NCI-H2029 treated with DMSO at 0.1 percent for 48 hours (cell line): ENCODE data around the gene NXT1.

ENCODE experiments used
- DNase-seq: peaks from one replicate; lab custom pipeline; 2025; lab: John Stamatoyannopoulos, UW

The NXT1 gene

DNA sequence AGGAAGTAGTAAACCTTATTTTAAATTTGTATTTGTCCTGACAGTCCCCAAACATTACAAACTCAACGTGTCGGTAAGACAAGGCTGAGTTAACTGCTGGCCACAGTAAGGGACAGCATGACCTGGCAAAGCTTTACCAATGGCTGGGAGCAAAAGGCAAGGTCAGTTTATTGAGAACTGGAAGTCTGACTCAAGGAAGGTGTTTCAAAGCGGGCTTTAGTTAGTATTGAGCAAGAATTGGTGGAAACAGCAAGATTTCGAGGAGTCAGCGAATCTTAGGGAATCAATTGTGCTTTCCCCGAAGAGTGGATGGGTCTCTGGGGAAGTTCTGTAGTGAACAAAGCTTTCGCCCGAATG, 10.5 kb downstream of the NXT1 start:
- DNase-seq, result peak; percentile 8

DNA sequence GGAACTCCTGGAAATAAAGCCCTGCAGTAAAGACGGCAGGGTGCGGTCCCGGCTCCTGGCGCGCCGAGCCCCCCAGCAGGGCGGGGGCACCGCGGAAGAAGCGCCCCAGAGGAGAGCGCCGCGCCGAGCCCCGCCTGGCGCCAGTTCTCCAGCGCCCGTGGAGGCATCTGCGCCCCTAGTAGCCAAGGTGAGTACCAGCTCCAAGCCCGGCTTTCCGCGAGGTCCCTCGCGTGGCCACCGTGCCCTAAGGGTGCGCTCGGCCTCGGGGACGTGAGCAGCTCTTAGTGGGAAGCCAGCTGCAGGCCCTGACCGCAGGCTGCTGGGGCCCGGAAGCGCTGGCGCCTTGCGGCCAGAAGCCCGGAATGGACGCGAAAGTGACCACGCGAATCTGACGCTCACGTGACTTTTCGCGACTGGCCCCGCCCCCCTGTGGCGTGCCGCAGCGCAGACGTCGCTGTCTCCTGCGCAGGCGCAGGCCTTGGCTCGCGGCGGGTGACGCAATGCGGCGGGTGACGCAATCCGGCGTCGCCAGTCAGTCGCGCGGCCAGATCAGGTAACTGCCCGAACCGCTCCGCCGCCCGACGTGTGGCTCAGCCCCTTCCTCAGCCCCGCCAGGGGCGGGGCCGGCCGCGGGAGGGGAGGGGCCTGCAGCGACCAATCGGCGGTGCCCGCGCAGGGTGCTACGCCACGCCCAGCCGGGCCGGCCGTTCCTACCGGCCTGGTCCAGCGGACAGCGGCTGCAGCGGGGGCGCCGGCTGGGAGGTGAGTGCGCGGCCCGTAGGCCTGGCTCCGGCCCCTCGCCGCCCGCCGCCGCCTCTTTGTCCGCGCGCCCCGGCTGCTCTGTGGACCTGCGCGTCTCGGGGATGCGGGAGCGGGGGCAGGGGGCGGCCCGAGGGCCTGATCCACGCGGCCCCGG, 11.1 kb downstream of the NXT1 start, which contains the start of gene GZF1:
Gene GZF1, plus strand, starts transcription at position 707 of the 916 bp plus-strand sequence. CDS start 2,202 bp downstream, outside the sequence.
- peak; percentile 89 for DNase-seq

DNA sequence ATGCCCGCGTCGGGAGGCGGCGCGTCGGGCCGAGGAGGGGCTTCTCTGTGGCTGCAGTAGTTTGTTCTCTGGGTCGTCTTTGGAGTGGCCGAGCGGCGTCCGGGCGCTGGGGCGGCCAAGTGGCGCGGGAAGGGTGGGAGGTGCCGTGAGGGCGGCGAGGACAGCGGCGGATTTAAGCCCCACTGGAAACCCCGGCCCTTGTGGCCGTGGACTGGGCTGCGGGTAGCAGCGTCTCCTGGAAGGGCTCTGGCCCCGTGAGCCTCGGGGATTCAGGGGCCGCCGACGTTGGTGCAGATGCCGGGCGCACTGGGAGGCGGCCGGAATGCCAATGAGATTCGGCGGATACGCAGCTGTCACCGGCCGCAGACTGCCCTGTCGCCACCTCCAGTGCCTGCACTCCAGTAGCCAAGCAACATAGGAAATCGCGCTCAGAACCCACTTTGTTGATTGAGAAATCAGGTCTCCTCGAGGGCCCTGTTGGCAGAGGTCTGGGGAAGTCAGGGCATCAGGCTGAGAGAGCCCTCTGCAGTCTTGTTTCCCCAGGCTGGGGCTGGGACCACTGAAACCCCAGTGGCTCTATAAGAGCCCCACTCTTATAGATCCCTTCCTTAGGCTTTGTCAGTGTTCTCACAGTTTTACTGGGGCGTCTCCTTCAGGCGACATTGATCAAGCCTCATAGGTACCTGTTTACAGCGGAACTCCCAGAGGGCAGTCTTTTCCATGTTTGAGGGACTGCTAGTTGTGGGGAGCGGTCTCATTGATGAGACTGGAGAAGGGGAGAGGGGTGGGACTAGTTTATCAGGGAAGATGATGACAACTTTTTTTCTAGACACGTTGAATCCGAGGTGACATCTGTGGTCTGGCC, 12.0 kb downstream of the NXT1 start:
- no peak for DNase-seq

DNA sequence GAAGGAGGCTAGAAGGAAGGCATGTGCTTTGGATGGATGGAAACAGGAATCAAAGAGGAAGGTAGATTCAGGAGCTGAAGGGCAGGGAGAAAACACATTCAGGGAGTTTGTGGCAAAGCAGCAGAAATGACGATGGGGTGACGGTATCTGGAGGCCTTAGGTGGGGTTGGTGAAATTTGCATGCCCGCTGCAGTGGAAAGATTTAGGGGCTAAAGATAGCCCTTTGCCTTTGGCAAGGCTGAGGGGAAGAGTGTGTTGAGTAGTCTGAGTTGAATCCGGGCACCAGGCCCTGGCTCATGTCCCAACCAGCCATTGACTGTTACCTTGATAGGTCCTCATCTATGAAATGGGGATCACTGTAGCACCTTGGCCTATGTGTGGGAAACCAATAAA, 12.7 kb downstream of the NXT1 start:
- no peak for DNase-seq

DNA sequence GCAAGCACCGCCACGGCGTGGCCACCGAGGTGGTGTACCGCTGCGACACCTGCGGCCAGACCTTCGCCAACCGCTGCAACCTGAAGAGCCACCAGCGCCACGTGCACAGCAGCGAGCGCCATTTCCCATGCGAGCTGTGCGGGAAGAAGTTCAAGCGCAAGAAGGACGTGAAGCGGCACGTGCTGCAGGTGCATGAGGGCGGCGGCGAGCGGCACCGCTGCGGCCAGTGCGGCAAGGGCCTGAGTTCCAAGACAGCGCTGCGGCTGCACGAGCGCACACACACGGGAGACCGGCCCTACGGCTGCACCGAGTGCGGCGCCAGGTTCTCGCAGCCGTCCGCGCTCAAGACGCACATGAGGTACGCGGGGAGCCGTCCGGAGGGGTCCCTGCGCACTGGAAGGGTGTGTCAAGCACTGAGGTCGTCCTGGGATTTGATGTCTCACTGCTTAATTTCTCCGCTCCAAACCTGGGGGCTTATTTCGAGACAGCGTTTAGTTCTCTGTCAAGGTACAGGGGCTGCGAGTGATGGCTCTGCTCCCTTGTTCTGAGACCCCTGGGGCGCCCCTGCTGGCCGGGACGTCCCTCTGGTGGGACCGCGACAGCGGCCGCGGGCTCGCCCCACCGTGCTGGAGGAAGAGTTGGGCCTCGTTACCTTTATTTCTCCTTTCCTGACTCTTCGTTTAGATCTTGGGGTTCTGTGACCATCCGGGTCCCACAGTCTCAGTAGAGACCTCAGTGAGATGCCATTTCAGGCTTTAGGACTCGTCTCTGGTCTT, 15.0 kb downstream of the NXT1 start:
- no peak for DNase-seq

DNA sequence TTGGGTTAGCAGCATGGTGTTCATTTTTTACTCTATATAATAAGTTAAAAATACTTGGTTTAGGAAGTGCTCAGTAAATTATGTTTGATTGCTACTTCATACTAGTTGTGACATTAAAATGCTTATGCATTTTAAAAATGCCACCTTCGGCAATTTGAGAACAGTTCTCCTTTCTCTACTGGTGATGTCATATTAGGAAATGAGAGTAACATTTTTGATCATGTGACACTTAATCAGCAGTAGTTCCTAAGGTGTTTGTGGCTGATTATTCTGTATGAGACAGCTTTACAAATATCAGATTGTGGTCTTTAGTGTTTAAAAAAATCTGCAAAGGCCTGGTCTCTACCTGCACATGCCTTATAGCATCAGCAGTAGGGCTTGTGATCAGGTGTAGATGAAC, 15.8 kb downstream of the NXT1 start:
- no peak for DNase-seq

GRCh38 chr20:23367770-23368169, 17.2 kb downstream of the NXT1 start:
- DNase-seq, result no peak

DNA sequence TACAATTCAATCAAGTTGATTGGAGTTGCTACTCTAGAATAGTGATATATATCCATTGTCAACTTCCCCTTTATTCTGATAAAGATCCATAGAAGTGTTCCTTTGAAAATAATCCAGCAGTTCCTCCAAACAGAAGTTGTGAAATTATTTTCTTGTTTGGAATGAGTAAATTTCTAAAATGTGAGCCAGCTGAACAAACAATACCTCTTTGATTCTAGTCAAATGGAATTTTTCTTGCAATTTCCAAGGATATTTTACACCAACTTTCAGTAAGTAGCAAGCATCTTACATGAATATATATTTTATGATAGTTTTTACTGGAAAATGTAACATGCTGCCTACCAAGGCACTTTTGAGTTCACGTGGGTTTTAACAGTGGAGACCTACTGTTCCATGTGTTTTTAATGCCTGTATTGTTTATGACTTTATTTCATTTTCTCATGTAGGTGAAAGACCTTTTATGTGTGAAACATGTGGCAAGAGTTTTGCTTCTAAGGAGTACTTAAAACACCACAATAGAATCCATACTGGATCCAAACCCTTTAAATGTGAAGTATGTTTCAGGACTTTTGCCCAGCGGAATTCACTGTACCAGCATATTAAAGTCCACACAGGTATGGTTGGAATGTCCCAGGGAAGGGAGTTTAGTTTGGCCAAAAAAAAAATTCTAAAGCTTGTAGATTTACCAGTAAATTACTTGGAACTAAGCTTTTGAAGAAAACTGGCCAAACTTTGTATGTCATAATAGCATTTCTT, 17.9 kb downstream of the NXT1 start:
- DNase-seq, result no peak

GRCh38 chr20:23369072-23369823, 18.7 kb downstream of the NXT1 start:
- DNase-seq, result no peak

DNA sequence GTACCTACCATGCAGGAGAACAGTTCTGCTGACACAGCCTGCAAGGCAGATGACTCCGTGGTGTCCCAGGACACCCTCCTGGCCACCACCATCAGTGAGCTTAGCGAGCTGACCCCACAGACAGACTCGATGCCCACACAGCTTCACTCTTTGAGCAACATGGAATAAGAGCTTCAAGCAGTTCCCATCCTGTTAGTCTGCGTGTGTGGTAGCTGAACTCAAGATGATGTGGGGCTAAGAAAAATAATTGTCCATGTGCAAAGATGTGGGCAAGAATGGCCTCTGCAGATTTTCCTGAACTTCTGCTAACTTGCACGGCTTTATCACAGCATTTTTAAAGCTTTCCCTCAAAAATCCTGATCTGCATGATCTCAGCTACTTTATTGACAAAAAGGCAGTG, 19.7 kb downstream of the NXT1 start:
- no peak for DNase-seq

GRCh38 chr20:23370873-23371272, 20.3 kb downstream of the NXT1 start:
- DNase-seq, result no peak

DNA sequence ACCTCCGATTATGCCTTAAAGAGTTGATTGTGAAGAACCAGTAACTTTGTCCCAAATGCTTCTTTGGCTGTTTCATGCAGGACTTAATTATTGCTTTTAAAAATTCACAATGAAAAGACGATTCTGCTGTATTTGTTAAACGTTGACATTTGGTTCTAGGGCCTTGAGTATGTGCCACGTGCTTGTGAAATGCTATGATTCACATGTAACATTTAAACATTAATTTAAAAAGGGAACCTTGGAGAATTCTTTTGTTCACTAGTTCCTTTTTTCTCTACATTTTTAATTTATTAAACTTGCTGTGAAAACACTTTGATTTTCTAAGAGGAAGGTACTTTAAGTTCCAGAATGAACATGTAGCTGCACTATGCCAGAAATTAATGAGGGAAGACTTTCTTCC, 20.9 kb downstream of the NXT1 start:
- no peak for DNase-seq

GRCh38 chr20:23374441-23374840, 23.9 kb downstream of the NXT1 start:
- no peak for DNase-seq

DNA sequence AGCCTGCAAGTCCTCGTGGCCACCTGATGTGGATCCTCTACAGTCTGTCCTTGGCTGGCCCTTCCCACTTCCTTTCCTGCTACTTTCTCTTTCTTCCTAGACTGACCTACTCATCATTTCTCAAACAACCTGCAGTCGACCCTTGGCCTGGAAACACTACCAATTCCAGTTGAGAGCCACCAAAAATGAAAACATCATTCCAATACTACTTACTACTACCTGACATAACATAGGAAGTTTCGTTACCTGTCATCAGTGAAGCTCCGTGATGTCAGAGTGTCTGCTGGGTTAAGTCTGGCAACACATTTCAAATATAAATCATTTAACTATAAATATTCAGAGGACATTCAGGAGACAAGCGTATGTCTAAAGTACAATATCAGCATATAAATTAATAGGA, 25.2 kb downstream of the NXT1 start:
- DNase-seq, result no peak

DNA sequence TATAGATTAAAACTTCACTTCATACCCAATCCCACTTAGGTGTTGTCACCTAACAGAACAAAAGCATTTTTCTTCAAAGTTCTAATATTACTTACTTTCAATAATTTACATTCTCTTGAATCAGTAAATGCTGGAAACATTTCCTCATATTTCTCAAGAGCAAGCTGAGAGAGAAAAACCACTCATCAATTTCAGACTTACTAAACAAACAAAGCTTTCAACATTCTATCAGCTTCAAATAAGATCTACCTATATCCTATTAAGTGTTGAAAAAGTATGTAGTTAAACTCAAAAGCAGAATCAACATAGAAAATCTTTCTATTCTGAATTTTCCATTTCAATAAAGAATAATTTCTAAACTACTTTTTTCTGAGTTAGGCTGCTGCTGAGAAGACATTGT, 29.2 kb downstream of the NXT1 start:
- DNase-seq, result no peak

- DNase-seq, result no peak
Measured at GRCh38 chr20:23381876-23382275, 31.3 kb downstream of the NXT1 start.

- DNase-seq, result no peak
Measured at GRCh38 chr20:23386304-23387117, 35.9 kb downstream of the NXT1 start.

DNA sequence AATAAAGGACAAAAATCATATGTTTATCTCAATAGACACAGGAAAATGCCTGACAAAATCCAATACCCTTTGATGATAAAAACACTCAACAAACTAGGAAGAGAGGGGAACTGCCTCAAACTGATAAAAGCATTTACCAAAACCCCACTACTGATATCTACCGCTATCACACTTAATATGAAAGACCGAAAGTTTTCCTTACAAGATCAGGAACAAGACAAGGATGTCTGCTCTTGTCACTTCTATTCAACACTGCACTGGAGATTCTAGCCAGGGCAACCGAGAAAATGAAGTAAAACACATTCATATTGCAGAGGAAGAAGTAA, 36.5 kb downstream of the NXT1 start:
- no peak for DNase-seq

- DNase-seq, result no peak
Measured at GRCh38 chr20:23390091-23390774, 39.6 kb downstream of the NXT1 start.
